Measurements from ENCODE around the gene PHOSPHO2.

GRCh38 chr2:169664600-169664977 lies 29.7 kb upstream of the PHOSPHO2 start:
- TF ChIP-seq CTCF (IDR thresholded peaks at IDR 0.05; ENCODE audit: low read depth, low read length) (no peak), EZH2phosphoT487 (IDR thresholded peaks at IDR 0.05; ENCODE audit: low read depth) (no peak)

Data from OCI-LY3 (cell line).